IMR-90 (cell line): ENCODE results near the gene ADGRF5. TPM values are rescaled to one million over a fixed set of nuclear protein-coding genes. Genes with fewer than 3 reads are reported as not detected.

ENCODE experiments used
- ATAC-seq: fragments of 200-7000 bp; cut with Tn5 transposase; 2 replicates; pipeline ENCODE4 v1.9.1; 2020; ENCODE audit warnings: low read depth, mild to moderate bottlenecking, moderate library complexity
- BruUV-seq: library from RNA; stranded (reverse); fragments of 400-500 nt; replicated peaks from 2 replicates; lab custom pipeline; 2021; lab: Mats Ljungman, UMichigan
- CTCF ChIA-PET: fragments of 300-600 bp; formaldehyde crosslinking; extraction: SDS; loops from one replicate; lab custom pipeline; 2021; ENCODE audit warnings: antibody characterized with exemption; lab: Yijun Ruan, JAX
- POLR2A ChIA-PET: fragments of 300-600 bp; sonication (Branson Sonifier 250); formaldehyde crosslinking; loops from one replicate; lab custom pipeline; 2022; ENCODE audit warnings: antibody characterized with exemption; ENCODE audit not compliant: unreplicated experiment; lab: Charles Lee
- DNase-seq: peaks from one replicate; pipeline ENCODE4 v3.0.0; 2013
- H2AFZ ChIP-seq: replicated peaks from 2 replicates; pipeline ENCODE3; 2013; ENCODE audit warnings: low read length, mild to moderate bottlenecking; ENCODE audit not compliant: poor library complexity
- H2AK5ac ChIP-seq: 2 replicates; pipeline ENCODE4 v1.6.1; 2013; ENCODE audit warnings: low read depth, low read length, inconsistent platforms
- H2AK9ac ChIP-seq: replicated peaks from 2 replicates; pipeline ENCODE3; 2013; ENCODE audit warnings: mild to moderate bottlenecking, low read depth, low read length, moderate library complexity; ENCODE audit not compliant: poor library complexity
- H2BK120ac ChIP-seq: 2 replicates; pipeline ENCODE4 v1.6.1; 2013; ENCODE audit warnings: low read depth, low read length, inconsistent platforms
- H2BK15ac ChIP-seq: 3 replicates; pipeline ENCODE4 v1.6.1; 2013; ENCODE audit warnings: low read depth, low read length, inconsistent platforms
- H2BK20ac ChIP-seq: 2 replicates; pipeline ENCODE4 v1.6.1; 2013; ENCODE audit warnings: low read depth, mild to moderate bottlenecking, inconsistent platforms, low read length, moderate library complexity
- H2BK5ac ChIP-seq: 2 replicates; pipeline ENCODE4 v1.6.1; 2013; ENCODE audit warnings: mild to moderate bottlenecking, low read depth, low read length, inconsistent platforms; ENCODE audit not compliant: poor library complexity, severe bottlenecking
- H3K14ac ChIP-seq: replicated peaks from 2 replicates; pipeline ENCODE4 v1.6.1; 2013; ENCODE audit warnings: low read depth, low read length, inconsistent platforms
- H3K18ac ChIP-seq: 2 replicates; pipeline ENCODE4 v1.6.1; 2013; ENCODE audit warnings: low read depth, low read length, control low read depth
- H3K23ac ChIP-seq: 2 replicates; pipeline ENCODE4 v1.6.1; 2013; ENCODE audit warnings: low read depth, low read length, inconsistent platforms
- H3K27ac ChIP-seq: 2 replicates; pipeline ENCODE4 v1.5.1; 2013; ENCODE audit warnings: mild to moderate bottlenecking, control low read depth, low read length; ENCODE audit not compliant: insufficient read depth
- H3K27me3 ChIP-seq: 2 replicates; pipeline ENCODE4 v1.6.1; 2013; ENCODE audit warnings: low read length; ENCODE audit not compliant: control insufficient read depth, insufficient read depth
- H3K36me3 ChIP-seq: 2 replicates; pipeline ENCODE4 v1.6.1; 2013; ENCODE audit warnings: low read length, mixed read lengths; ENCODE audit not compliant: control insufficient read depth, insufficient read depth
- H3K4ac ChIP-seq: 2 replicates; pipeline ENCODE4 v1.6.1; 2013; ENCODE audit warnings: low read depth, low read length, inconsistent platforms
- H3K4me1 ChIP-seq: 2 replicates; pipeline ENCODE4 v1.6.1; 2013; ENCODE audit warnings: low read length, mixed read lengths; ENCODE audit not compliant: control insufficient read depth, insufficient read depth
- H3K4me2 ChIP-seq: 2 replicates; pipeline ENCODE4 v1.6.1; 2013; ENCODE audit warnings: low read depth, mild to moderate bottlenecking, control low read depth, low read length, moderate library complexity
- H3K4me3 ChIP-seq: 2 replicates; pipeline ENCODE4 v1.5.1; 2013; ENCODE audit warnings: low read depth, mild to moderate bottlenecking, control low read depth, low read length, moderate library complexity; ENCODE audit not compliant: insufficient read depth
- H3K56ac ChIP-seq: 2 replicates; pipeline ENCODE4 v1.6.1; 2013; ENCODE audit warnings: low read length, inconsistent platforms; ENCODE audit not compliant: insufficient read depth; ENCODE audit errors: extremely low read depth
- H3K79me1 ChIP-seq, 2 experiments: 2 replicates each; pipeline ENCODE4 v1.6.1; 2013; ENCODE audit warnings: low read length in 2 of 2, inconsistent platforms in 1 of 2, low read depth in 1 of 2
- H3K9ac ChIP-seq: 2 replicates; pipeline ENCODE4 v1.6.1; 2013; ENCODE audit warnings: low read depth, low read length, control low read depth
- H3K9me1 ChIP-seq: 2 replicates; pipeline ENCODE4 v1.6.1; 2013; ENCODE audit warnings: low read length, inconsistent platforms; ENCODE audit not compliant: insufficient read depth
- H3K9me3 ChIP-seq: 2 replicates; pipeline ENCODE4 v1.6.1; 2013; ENCODE audit warnings: low read length; ENCODE audit not compliant: control insufficient read depth, insufficient read depth
- H4K20me1 ChIP-seq: 2 replicates; pipeline ENCODE4 v1.6.1; 2013; ENCODE audit warnings: low read length, inconsistent platforms; ENCODE audit not compliant: insufficient read depth
- H4K5ac ChIP-seq: 2 replicates; pipeline ENCODE4 v1.6.1; 2013; ENCODE audit warnings: mild to moderate bottlenecking, low read depth, low read length, control low read depth
- H4K8ac ChIP-seq, 2 experiments: 2 replicates each; pipeline ENCODE4 v1.6.1; 2013; ENCODE audit warnings: low read depth in 2 of 2, low read length in 2 of 2, control low read depth in 1 of 2, inconsistent platforms in 1 of 2
- H4K91ac ChIP-seq: 2 replicates; pipeline ENCODE4 v1.6.1; 2013; ENCODE audit warnings: low read depth, low read length, inconsistent platforms; ENCODE audit not compliant: insufficient read depth
- BHLHE40 ChIP-seq: fragments of 150-350 bp; IDR thresholded peaks from 2 replicates; pipeline ENCODE4 v1.6.1; 2016; ENCODE audit warnings: mild to moderate bottlenecking, low read depth, low read length
- CEBPB ChIP-seq: IDR thresholded peaks from 2 replicates; pipeline ENCODE4 v1.6.1; 2012; ENCODE audit warnings: low read depth, low read length, improper control_type of control experiment
- CHD1 ChIP-seq: IDR thresholded peaks from 2 replicates; pipeline ENCODE4 v1.6.1; 2012; ENCODE audit warnings: low read depth, low read length, improper control_type of control experiment
- MAFK ChIP-seq: IDR thresholded peaks from 2 replicates; pipeline ENCODE4 v1.6.1; 2012; ENCODE audit warnings: low read depth, low read length, improper control_type of control experiment
- NFE2L2 ChIP-seq: fragments of 150-350 bp; IDR thresholded peaks from 2 replicates; pipeline ENCODE4 v1.6.1; 2016; ENCODE audit warnings: low read depth, mild to moderate bottlenecking, low read length
- RCOR1 ChIP-seq: IDR thresholded peaks from 2 replicates; pipeline ENCODE4 v1.6.1; 2012; ENCODE audit warnings: mild to moderate bottlenecking, low read length, improper control_type of control experiment; ENCODE audit not compliant: insufficient replicate concordance
- WGBS, 2 experiments: methylation state at CpG; one replicate each; pipeline versions ENCODE4 v1.1.5 to v1.1.7; 2013; ENCODE audit warnings: missing lambda C conversion rate in 2 of 2; ENCODE audit not compliant: insufficient read length in 1 of 2; ENCODE audit errors: extremely low coverage in 2 of 2; 5-methylcytosine and 5-hydroxymethylcytosine counted together
- dilution Hi-C: fragments of 300-500 bp; cut with HindIII; formaldehyde crosslinking; loops from one replicate; pipeline ENCODE4 v1.14.3; 2018; ENCODE audit warnings: low sequenced_read_pairs; ENCODE audit not compliant: unreplicated experiment
- in situ Hi-C: fragments of 300-500 bp; cut with MboI; formaldehyde crosslinking; loops from 3 replicates; pipeline ENCODE4 v1.14.3; 2019; ENCODE audit warnings: low sequenced_read_pairs, inconsistent platforms, mixed read lengths
- intact Hi-C: fragments of 100-400 bp; cut with micrococcal nuclease; formaldehyde crosslinking; loops from 2 replicates; pipeline ENCODE4 v1.10.0; 2022
- polyA plus RNA-seq, 3 experiments: library from polyadenylated mRNA; depleted of rRNA; stranded (reverse); fragments of >200 nt; gene quantifications; 2 replicates each; pipeline ENCODE4 v1.2.3, GENCODE V29; 2012; ENCODE audit warnings: low replicate concordance in 1 of 3
- total RNA-seq: library from RNA; depleted of rRNA; stranded (reverse); fragments of >200 nt; gene quantifications from 2 replicates; pipeline ENCODE4 v1.2.3, GENCODE V29; 2012
- TF ChIP-seq, protein P1 (sequence below): conservative IDR thresholded peaks from 2 replicates; pipeline ENCODE4 v1.5.1; 2012; ENCODE audit warnings: mild to moderate bottlenecking, low read depth, low read length, improper control_type of control experiment
- TF ChIP-seq, protein P2 (sequence below): fragments of 150-350 bp; IDR thresholded peaks from 2 replicates; pipeline ENCODE4 v1.6.1; 2017; ENCODE audit warnings: mild to moderate bottlenecking, antibody characterized with exemption, low read length, low read depth
- TF ChIP-seq, protein P3 (sequence below): fragments of 150-350 bp; IDR thresholded peaks from 2 replicates; pipeline ENCODE4 v1.6.1; 2016; ENCODE audit warnings: low read depth, mild to moderate bottlenecking, low read length, moderate library complexity, borderline replicate concordance

Gene ADGRF5
- total and polyA plus RNA-seq, 2 of the 4 experiments (the other 2 are of a cell fraction), result not detected

DNA sequence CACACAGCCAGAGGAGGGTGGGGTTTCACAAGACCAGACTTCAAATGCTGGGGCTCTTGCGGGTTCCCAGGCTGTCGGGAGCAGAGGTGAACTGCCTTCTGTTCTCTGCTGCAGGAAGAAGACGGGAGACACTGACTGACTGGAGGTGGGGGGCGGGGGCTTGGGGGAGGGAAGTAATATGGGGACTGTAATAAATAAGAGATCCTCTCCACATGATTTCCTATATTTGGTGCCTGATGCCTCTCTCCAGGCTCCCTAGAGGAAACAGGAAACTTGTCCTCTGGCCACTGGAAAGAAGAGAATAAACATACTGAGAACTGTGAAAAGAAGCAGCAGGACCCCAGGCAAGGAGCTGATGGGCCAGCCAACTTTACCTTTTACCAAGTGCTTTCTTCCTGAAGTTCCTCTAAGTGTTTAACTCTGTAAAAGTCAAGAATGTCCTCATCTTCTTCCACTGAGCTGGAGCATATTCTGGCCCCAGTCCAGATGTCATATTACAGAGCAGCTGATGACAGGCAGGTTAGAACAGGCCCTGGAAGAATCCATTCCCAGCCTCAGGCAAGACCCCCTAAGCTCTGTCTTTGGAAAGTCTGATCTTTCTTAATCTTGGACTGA, 33.2 kb upstream of the ADGRF5 start:
- no peak overlapping the region for H3K4me3 ChIP-seq
- H2BK20ac ChIP-seq, result no peak overlapping the region
- in situ Hi-C loops, result no loop called here
- H3K18ac ChIP-seq, result no peak overlapping the region
- no peak overlapping the region for H4K8ac ChIP-seq
- dilution Hi-C loops, result no loop called here
- no peaks in the 10 kb centered on the region for H3K4me1 ChIP-seq
- no peak overlapping the region for H3K56ac ChIP-seq
- H3K27ac ChIP-seq, result no peak overlapping the region
- no peak overlapping the region for H3K4ac ChIP-seq
- H4K91ac ChIP-seq, result no peak overlapping the region
- H2AK5ac ChIP-seq, result no peak overlapping the region
- no peak overlapping the region for H4K5ac ChIP-seq
- no peak overlapping the region for H3K4me2 ChIP-seq
- ChIA-PET POLR2A (no interaction called here), CTCF (no interaction called here)
- DNase-seq (no peak), ATAC-seq (no peak)
- no peak overlapping the region for H3K9ac ChIP-seq
- no peak overlapping the region for H3K23ac ChIP-seq
- H4K20me1 ChIP-seq, result no peaks in the 10 kb centered on the region
- H3K9me1 ChIP-seq, result no peaks in the 10 kb centered on the region; the same call in 1 of the 2 replicates
- H2BK120ac ChIP-seq, result no peak overlapping the region
- H3K36me3 ChIP-seq, result no peaks in the 10 kb centered on the region
- no CpG with 5 or more reads among the region's 4 CpGs for WGBS, 2 experiments
- BruUV-seq, result no TSS peak
- H2BK5ac ChIP-seq, result no peak overlapping the region
- no peak overlapping the region for H3K14ac ChIP-seq
- no peak overlapping the region for H2AK9ac ChIP-seq
- no peak for TF ChIP-seq CHD1
- TF ChIP-seq CEBPB, result no peak
- TF ChIP-seq RCOR1, result no peak
- TF ChIP-seq, protein P1, sequence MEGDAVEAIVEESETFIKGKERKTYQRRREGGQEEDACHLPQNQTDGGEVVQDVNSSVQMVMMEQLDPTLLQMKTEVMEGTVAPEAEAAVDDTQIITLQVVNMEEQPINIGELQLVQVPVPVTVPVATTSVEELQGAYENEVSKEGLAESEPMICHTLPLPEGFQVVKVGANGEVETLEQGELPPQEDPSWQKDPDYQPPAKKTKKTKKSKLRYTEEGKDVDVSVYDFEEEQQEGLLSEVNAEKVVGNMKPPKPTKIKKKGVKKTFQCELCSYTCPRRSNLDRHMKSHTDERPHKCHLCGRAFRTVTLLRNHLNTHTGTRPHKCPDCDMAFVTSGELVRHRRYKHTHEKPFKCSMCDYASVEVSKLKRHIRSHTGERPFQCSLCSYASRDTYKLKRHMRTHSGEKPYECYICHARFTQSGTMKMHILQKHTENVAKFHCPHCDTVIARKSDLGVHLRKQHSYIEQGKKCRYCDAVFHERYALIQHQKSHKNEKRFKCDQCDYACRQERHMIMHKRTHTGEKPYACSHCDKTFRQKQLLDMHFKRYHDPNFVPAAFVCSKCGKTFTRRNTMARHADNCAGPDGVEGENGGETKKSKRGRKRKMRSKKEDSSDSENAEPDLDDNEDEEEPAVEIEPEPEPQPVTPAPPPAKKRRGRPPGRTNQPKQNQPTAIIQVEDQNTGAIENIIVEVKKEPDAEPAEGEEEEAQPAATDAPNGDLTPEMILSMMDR, result no peak
- TF ChIP-seq, protein P2, sequence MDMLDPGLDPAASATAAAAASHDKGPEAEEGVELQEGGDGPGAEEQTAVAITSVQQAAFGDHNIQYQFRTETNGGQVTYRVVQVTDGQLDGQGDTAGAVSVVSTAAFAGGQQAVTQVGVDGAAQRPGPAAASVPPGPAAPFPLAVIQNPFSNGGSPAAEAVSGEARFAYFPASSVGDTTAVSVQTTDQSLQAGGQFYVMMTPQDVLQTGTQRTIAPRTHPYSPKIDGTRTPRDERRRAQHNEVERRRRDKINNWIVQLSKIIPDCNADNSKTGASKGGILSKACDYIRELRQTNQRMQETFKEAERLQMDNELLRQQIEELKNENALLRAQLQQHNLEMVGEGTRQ, result no peak
- TF ChIP-seq BHLHE40, result no peak
- TF ChIP-seq, protein P3, sequence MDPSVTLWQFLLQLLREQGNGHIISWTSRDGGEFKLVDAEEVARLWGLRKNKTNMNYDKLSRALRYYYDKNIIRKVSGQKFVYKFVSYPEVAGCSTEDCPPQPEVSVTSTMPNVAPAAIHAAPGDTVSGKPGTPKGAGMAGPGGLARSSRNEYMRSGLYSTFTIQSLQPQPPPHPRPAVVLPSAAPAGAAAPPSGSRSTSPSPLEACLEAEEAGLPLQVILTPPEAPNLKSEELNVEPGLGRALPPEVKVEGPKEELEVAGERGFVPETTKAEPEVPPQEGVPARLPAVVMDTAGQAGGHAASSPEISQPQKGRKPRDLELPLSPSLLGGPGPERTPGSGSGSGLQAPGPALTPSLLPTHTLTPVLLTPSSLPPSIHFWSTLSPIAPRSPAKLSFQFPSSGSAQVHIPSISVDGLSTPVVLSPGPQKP, result no peak
- no peak for TF ChIP-seq MAFK
- no peak for TF ChIP-seq NFE2L2
- intact Hi-C loops, result no loop called here
- no peaks in the 10 kb centered on the region for H3K9me3 ChIP-seq
- no peak overlapping the region for H2AFZ ChIP-seq
- no peak overlapping the region for H2BK15ac ChIP-seq
- no peaks in the 10 kb centered on the region for H3K27me3 ChIP-seq
- no peaks in the 10 kb centered on the region for H3K79me1 ChIP-seq
